GM21360 (cell line): Measurements from ENCODE around the gene CLDN25.

Experiments
- ATAC-seq: cut with Tn5 transposase; IDR thresholded peaks from one replicate; pipeline ENCODE4 v1.9.1; 2021; ENCODE audit warnings: mild to moderate bottlenecking, moderate library complexity; ENCODE audit not compliant: unreplicated experiment

CLDN25 gene

DNA sequence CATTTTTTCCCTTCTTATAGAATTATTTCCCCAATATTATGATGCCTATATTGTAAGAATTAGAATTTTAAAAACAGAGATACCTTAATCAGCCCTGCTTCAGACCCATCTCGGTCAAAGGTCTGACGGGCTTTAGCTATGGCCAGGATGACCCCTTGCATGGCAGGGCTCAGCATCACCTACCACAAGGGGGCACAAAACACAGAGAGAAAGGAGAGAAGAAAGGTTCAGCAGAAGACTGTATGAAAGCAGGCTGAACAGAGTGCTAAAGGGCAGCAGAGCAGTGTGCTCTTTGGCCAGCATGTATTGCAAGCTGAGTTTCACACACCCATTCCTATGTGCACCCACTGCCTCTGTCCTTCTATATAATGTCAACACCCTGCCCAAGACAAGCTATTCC is 26.8 kb downstream of the CLDN25 start:
- no peak for ATAC-seq

DNA sequence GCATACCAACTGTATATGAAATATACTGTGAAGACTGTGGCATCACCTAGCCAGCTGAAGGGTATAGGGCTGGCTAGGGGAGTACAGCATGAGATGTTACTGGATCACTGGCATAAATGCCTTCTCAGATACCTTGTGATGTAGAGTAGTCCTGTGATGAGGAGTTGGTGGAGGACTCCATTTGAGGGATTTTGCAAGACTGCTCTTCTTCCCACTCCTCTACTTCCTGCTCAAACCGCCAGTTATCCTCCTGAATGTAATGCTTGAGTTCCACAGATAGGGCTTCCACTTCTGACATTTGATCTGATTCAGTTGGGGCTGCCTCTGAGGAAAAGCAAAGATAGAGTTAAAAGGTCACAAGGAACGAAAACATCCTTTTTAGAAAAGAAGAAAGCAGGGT is 29.3 kb downstream of the CLDN25 start:
- ATAC-seq = no peak

DNA sequence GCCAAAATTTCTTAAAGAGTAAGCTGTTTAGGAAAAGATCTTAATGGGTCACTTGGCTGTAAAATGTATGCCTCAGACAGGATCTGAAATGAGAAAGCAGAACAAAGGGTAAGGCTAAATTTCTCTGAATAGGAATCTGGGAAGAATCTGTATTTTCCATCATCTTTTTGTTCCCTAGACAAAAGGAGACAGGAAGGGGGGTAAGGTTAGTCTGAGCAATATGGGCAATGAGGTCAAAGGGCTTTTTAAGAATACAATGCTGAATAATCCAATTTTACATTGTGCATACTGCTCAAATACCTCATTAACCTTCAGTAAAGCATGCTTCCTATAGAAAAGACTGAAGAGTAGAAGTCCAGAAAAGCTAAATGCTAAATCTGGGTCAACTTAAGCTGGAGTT is 34.6 kb downstream of the CLDN25 start:
- ATAC-seq = no peak

DNA sequence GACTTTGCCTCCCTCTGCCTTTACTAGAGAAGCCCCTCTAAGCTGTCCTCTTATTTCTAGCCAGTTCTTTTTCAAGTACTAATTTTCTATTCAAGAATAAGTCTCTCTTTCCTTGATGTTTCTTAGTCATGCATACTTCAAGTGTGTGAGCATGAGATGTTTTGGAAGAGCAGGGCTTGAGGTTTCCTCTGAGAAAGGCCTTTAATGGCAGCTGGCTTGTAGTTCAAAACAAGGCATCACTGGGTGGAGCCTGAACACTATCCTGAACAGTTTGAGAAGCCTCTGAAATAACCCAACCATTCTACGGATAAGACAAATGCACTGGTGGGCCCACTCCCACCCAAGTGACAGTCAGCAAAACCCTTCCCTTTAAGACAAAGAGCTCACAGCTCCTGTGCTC is 37.6 kb downstream of the CLDN25 start:
- ATAC-seq = no peak

DNA sequence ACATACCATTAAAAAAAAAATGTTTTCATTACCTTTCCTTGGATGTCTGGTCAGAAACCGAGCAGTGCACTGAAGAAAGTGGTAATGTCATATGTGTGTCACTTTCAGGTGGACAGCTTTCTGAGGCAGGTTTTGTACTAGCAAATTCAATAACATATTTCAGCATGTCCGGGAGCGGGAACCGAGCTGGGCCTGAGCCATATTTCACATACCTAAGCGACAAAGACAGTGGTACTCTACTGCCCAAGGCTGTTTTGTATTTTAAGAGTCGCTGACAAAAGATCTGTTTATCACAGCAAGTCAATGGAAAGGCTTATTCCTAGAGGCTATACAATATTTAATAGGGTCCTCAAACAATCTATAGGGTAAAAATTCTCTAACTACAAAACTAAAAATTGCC is 38.0 kb downstream of the CLDN25 start:
- ATAC-seq = no peak

DNA sequence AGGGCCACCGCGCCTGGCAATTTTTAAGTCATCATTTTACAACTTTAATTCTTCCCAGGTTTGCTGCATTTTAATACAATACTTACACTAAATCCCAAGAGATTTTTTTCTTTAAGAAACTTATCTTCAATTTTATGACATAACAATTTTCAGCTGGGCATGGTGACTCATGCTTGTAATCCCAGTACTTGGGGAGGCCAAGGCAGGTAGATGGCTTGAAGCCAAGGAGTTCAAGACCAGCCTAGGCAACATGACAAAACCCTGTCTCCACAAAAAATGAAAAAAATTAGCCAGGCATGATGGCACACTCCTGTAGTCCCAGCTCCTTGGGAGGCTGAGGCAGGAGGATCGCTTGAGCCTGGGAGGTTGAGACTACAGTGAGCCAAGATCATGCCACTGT is 38.8 kb downstream of the CLDN25 start:
- ATAC-seq = no peak

DNA sequence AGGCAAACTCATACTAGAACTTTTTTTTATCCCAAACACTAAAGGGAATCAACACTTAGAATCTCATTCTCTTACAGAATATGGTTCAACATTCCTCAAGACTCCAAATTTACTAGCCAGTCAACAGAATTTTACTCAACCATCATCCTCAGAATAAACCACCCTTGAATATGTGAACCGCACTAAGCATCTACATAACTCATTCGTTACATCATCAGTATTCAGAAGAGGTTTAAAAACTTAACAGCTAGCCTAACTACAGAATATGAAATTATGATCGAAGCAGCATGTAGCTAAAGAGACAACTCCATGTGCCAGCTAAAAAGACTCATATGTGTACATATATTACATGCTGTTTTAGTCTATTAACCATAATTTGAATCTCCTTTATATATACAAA is 47.9 kb downstream of the CLDN25 start:
- no peak for ATAC-seq

DNA sequence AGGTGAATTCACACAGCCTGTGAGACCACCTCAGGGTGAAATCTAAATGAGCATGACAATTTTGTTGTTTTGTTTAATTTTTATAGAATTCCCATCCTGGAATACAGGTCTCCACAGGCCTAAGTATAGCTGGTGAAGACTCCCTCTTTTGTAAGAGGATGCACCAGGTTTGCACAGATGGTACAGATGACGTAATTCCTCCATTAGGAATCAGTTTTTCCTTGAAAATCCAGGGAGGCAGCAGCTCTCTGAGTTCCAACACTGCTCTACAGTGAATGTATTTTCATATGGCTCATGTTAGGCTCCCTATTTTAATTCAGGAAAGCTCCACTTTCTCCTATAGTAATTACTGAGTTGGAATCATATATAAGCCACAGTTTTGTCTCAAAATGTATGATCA is 48.6 kb downstream of the CLDN25 start:
- no peak for ATAC-seq

DNA sequence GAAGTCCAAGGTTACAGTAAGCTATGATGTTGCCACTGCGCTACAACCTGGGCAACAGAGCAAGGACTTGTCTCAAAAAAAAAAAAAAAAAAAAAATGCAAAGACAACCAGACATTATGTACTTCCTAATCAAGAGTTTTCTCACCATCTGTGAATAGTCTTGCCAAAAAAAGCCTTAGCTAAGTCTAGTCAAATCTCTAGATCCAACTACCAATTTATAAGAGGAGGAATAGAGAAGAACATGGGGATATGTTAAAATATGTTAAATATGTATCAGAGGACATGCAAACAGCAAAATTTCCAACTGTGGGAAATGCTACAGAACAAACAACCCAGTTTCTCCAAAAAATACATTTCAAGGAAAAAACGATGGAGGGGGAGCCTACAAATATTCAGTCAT is 50.2 kb downstream of the CLDN25 start:
- ATAC-seq = no peak
